GM12878 (cell line): ENCODE results near the gene DIP2A. TPM values are rescaled to one million over a fixed set of nuclear protein-coding genes. Genes with fewer than 3 reads are reported as not detected.

Experiments
- ATAC-seq: fragments of 200-7000 bp; cut with Tn5 transposase; 3 replicates; pipeline ENCODE4 v1.9.1; 2020; ENCODE audit warnings: mild to moderate bottlenecking, moderate library complexity
- BruUV-seq: library from RNA; stranded (reverse); fragments of 400-500 nt; replicated peaks from 2 replicates; lab custom pipeline; 2021; lab: Mats Ljungman, UMichigan
- CTCF ChIA-PET: fragments of 300-600 bp; sonication (Branson Sonifier 250); formaldehyde crosslinking; extraction: SDS; loops from one replicate; lab custom pipeline; 2021; ENCODE audit warnings: inconsistent platforms; lab: Yijun Ruan, JAX
- POLR2A ChIA-PET: fragments of 350-600 bp; formaldehyde crosslinking; extraction: SDS; loops from one replicate; lab custom pipeline; 2021; ENCODE audit warnings: inconsistent platforms; lab: Charles Lee
- RAD21 ChIA-PET: fragments of 300-600 bp; sonication (Branson Sonifier 250); formaldehyde crosslinking; loops from one replicate; lab custom pipeline; 2023; ENCODE audit warnings: antibody characterized with exemption; ENCODE audit not compliant: unreplicated experiment; lab: Charles Lee
- SMC1A ChIA-PET: fragments of 300-600 bp; sonication (Branson Sonifier 250); formaldehyde crosslinking; loops from one replicate; lab custom pipeline; 2023; ENCODE audit not compliant: unreplicated experiment, uncharacterized antibody; lab: Charles Lee
- DNase-seq: peaks from one replicate; pipeline ENCODE4 v3.0.0-alpha.2; 2011; ENCODE audit warnings: low read depth, low spot score
- FAIRE-seq: peaks from 3 replicates; lab custom pipeline; 2011; peaks lifted over from hg19 to GRCh38; lab: Jason Lieb, UNC
- H2AFZ ChIP-seq: 2 replicates; pipeline ENCODE4 v1.6.0; 2011; ENCODE audit warnings: low read depth, low read length, control low read depth; ENCODE audit not compliant: control insufficient read depth
- H3K27ac ChIP-seq: 2 replicates; pipeline ENCODE4 v1.5.1; 2011; ENCODE audit warnings: control low read depth; ENCODE audit not compliant: control insufficient read depth, insufficient read depth
- H3K27me3 ChIP-seq, 2 experiments: replicated peaks in 1 of 2; 2 replicates each; pipeline versions ENCODE4 v1.6.0 to v1.6.1; 2011; ENCODE audit warnings: low read length in 1 of 2; ENCODE audit not compliant: control insufficient read depth in 2 of 2, insufficient read depth in 2 of 2
- H3K36me3 ChIP-seq, 2 experiments: 2 replicates each; pipeline ENCODE4 v1.5.1; 2011; ENCODE audit warnings: low read length in 1 of 2; ENCODE audit not compliant: control insufficient read depth in 2 of 2, insufficient read depth in 2 of 2
- H3K4me1 ChIP-seq: 2 replicates; pipeline ENCODE4 v1.6.1; 2011; ENCODE audit warnings: mild to moderate bottlenecking, low read length, moderate library complexity, mixed read lengths; ENCODE audit not compliant: control insufficient read depth, insufficient read depth
- H3K4me2 ChIP-seq: 2 replicates; pipeline ENCODE4 v1.6.0; 2011; ENCODE audit warnings: control low read depth; ENCODE audit not compliant: control insufficient read depth, insufficient read depth
- H3K4me3 ChIP-seq: fragments of 200-600 bp; sonication (generic); 2 replicates; pipeline ENCODE4 v1.5.1; 2016
- H3K79me2 ChIP-seq: 2 replicates; pipeline ENCODE4 v1.6.0; 2011; ENCODE audit warnings: low read length; ENCODE audit not compliant: control insufficient read depth, insufficient read depth
- H3K9ac ChIP-seq: 2 replicates; pipeline ENCODE4 v1.8.0; 2011; ENCODE audit warnings: low read length, control low read depth, mixed read lengths; ENCODE audit not compliant: control insufficient read depth, insufficient read depth
- H3K9me3 ChIP-seq: replicated peaks from 3 replicates; pipeline ENCODE4 v1.5.1; 2011; ENCODE audit warnings: mild to moderate bottlenecking, low read length; ENCODE audit not compliant: control insufficient read depth, insufficient read depth
- H4K20me1 ChIP-seq: 2 replicates; pipeline ENCODE4 v1.6.0; 2011; ENCODE audit not compliant: control insufficient read depth, insufficient read depth
- CHD1 ChIP-seq: IDR thresholded peaks from 2 replicates; pipeline ENCODE4 v1.6.1; 2012; ENCODE audit warnings: low read depth, low read length, improper control_type of control experiment
- CREB1 ChIP-seq: IDR thresholded peaks from 2 replicates; pipeline ENCODE4 v1.6.1; 2012; ENCODE audit warnings: low read depth, mild to moderate bottlenecking, inconsistent platforms
- CREM ChIP-seq: IDR thresholded peaks from 2 replicates; pipeline ENCODE4 v1.6.1; 2014; ENCODE audit warnings: antibody characterized with exemption, low read depth
- CUX1 ChIP-seq: IDR thresholded peaks from 2 replicates; pipeline ENCODE4 v1.6.1; 2012; ENCODE audit warnings: improper control_type of control experiment, low read depth, low read length; ENCODE audit not compliant: insufficient replicate concordance
- E2F4 ChIP-seq: IDR thresholded peaks from 2 replicates; pipeline ENCODE4 v1.6.1; 2012; ENCODE audit warnings: low read depth, low read length, improper control_type of control experiment
- HDAC6 ChIP-seq: fragments of 200-600 bp; sonication (generic); IDR thresholded peaks from one replicate; pipeline ENCODE4 v1.8.0; 2017; ENCODE audit warnings: antibody characterized with exemption; ENCODE audit not compliant: unreplicated experiment
- IRF5 ChIP-seq: fragments of 450-650 bp; IDR thresholded peaks from 2 replicates; pipeline ENCODE4 v1.6.1; 2017; ENCODE audit warnings: borderline replicate concordance
- NR2C2 ChIP-seq: IDR thresholded peaks from 2 replicates; pipeline ENCODE4 v1.6.1; 2011; ENCODE audit warnings: borderline replicate concordance, low read depth; ENCODE audit not compliant: control insufficient read depth, insufficient read length
- RAD21 ChIP-seq: IDR thresholded peaks from 2 replicates; pipeline ENCODE4 v1.6.1; 2011; ENCODE audit warnings: mild to moderate bottlenecking, low read depth, low read length, moderate library complexity; ENCODE audit not compliant: insufficient read depth
- RUNX3 ChIP-seq: IDR thresholded peaks from 2 replicates; pipeline ENCODE4 v1.6.1; 2012; ENCODE audit warnings: low read length, inconsistent platforms
- TCF12 ChIP-seq: IDR thresholded peaks from 2 replicates; pipeline ENCODE4 v1.6.1; 2011; ENCODE audit warnings: low read depth, mild to moderate bottlenecking, low read length
- TCF3 ChIP-seq: IDR thresholded peaks from 2 replicates; pipeline ENCODE4 v1.6.1; 2012; ENCODE audit warnings: low read depth, mild to moderate bottlenecking, low read length, borderline replicate concordance; ENCODE audit not compliant: insufficient read depth
- YY1 ChIP-seq: IDR thresholded peaks from 2 replicates; pipeline ENCODE4 v1.6.1; 2011; ENCODE audit warnings: low read depth, mild to moderate bottlenecking, low read length
- WGBS: methylation state at CpG from one replicate; pipeline ENCODE4 v1.1.6; 2016; ENCODE audit warnings: low lambda C conversion rate; ENCODE audit not compliant: insufficient replicate concordance, insufficient coverage; ENCODE audit errors: missing lambda C conversion rate; 5-methylcytosine and 5-hydroxymethylcytosine counted together
- in situ Hi-C: fragments of 300-500 bp; cut with MboI; formaldehyde crosslinking; loops from 9 replicates; pipeline ENCODE4 v1.14.3; 2018; ENCODE audit warnings: mixed read lengths
- intact Hi-C: fragments of 100-400 bp; cut with micrococcal nuclease; formaldehyde crosslinking; loops from one replicate; pipeline ENCODE4 v1.14.2; 2022; ENCODE audit not compliant: unreplicated experiment
- polyA plus RNA-seq, 11 experiments: library from polyadenylated mRNA; depleted of rRNA in 4 of 11; unstranded in 6 of 11; stranded (reverse) in 5 of 11; fragments of >200 nt; fragmentation: Nextera tagmentation in 4 of 11; fragmentation: Illumina TruSeq in 1 of 11; extraction: Ambion mirVana in 4 of 11; extraction: Trizol in 1 of 11; gene quantifications; 1 replicate in 1 of 11; 2 replicates in 10 of 11; pipeline versions ENCODE4 v1.2.1 to v1.2.3, GENCODE V29; 2011 to 2016; ENCODE audit warnings: inconsistent platforms in 2 of 11, missing spikeins in 2 of 11, low read depth in 1 of 11
- total RNA-seq, 4 experiments: library from RNA; depleted of rRNA in 3 of 4; stranded (reverse); fragments of >200 nt in 3 of 4; fragmentation: Illumina TruSeq in 1 of 4; extraction: Trizol in 1 of 4; gene quantifications; 2 replicates each; pipeline versions ENCODE4 v1.2.1 to v1.2.3, GENCODE V29; 2013 to 2021

DIP2A gene
- total and polyA plus RNA-seq, 10 of the 15 experiments (the other 5 are each of a cell fraction or from before 2014, with no cell fraction given): 1.7 to 25.5 (median 12.2) TPM

GRCh38 chr21:46503922-46504550 is 45.3 kb downstream of the DIP2A start:
- no peaks in the 10 kb centered on the region for H4K20me1 ChIP-seq
- no TSS peak for BruUV-seq
- FAIRE-seq (no peak), ATAC-seq (peak; percentile 74), DNase-seq (no peak)
- H3K4me3 ChIP-seq: peak overlapping the region; percentile 56
- peak overlapping the region; percentile 55 for H3K9ac ChIP-seq
- WGBS: 12% methylated on average over 12 of the region's 12 CpGs
- no peaks in the 10 kb centered on the region for H3K9me3 ChIP-seq
- H3K27me3 ChIP-seq: no peaks in the 10 kb centered on the region
- H2AFZ ChIP-seq: peak overlapping the region; percentile 69
- peak overlapping the region; percentile 93 for H3K4me2 ChIP-seq
- POLR2A ChIA-PET: interaction anchor here (1.3 kb wide), 2 partner anchors 44 to 46 kb away, joined by 3 read pairs; no protein-coding TSS in a partner anchor
- in situ Hi-C loops (no loop called here), intact Hi-C loops (loop anchor here (2.0 kb wide), 1 partner anchor 45 kb away; the partner anchor contains the start of gene DIP2A)
- H3K4me1 ChIP-seq: peaks cover 41% of the 10 kb centered on the region
- SMC1A ChIA-PET: interaction anchor here (0.7 to 2.2 kb wide), 5 partner anchors 10 to 135 kb away, joined by 3 to 7 read pairs (median 4); no protein-coding TSS in a partner anchor
- peaks cover 3% of the 10 kb centered on the region in 2 experiments; a peak in 3 of 4 replicates for H3K36me3 ChIP-seq
- CTCF ChIA-PET: interaction anchor here (0.9 to 1.4 kb wide), 5 partner anchors 11 to 118 kb away, joined by 3 to 4 read pairs (median 3); no protein-coding TSS in a partner anchor
- H3K79me2 ChIP-seq: no peaks in the 10 kb centered on the region
- RAD21 ChIA-PET: interaction anchor here (1.0 to 1.5 kb wide), 5 partner anchors 33 to 157 kb away, joined by 3 to 5 read pairs (median 4); partner anchors contain the start of gene DIP2A
- H3K27ac ChIP-seq: peak overlapping the region; percentile 82
- TF ChIP-seq CUX1 (no peak), E2F4 (no peak), CREM (no peak), TCF3 (peak; percentile 52; the same call in 1 of the 2 replicates), CREB1 (0 out of 2 replicates have a peak, but pooled peaks have one; percentile 8), NR2C2 (no peak), IRF5 (no peak), CHD1 (no peak), TCF12 (peak; percentile 59), RUNX3 (peak; percentile 20; the same call in 1 of the 2 replicates), YY1 (peak; percentile 93), RAD21 (peak; percentile 40; the same call in 1 of the 2 replicates), HDAC6 (no peak)
